Right cardiac atrium (tissue), 5 donors: Measurements from ENCODE around the gene RGS6. TPM values are rescaled to one million over a fixed set of nuclear protein-coding genes. Genes with fewer than 3 reads are reported as not detected.

Source experiments
- ATAC-seq, 2 donors: fragments of 200-7000 bp; cut with Tn5 transposase; one replicate each; pipeline versions ENCODE4 v1.8.0 to v1.9.1; 2020; ENCODE audit warnings: moderate library complexity in 2 of 2, mild to moderate bottlenecking in 1 of 2
- DNase-seq, 3 donors: peaks; one replicate each; pipeline ENCODE4 v3.0.0-alpha.2; 2020
- H3K27ac ChIP-seq: one replicate; pipeline ENCODE4 v1.5.1; 2013; ENCODE audit warnings: mild to moderate bottlenecking, low read length, control low read depth, moderate library complexity
- H3K27me3 ChIP-seq: one replicate; pipeline ENCODE4 v1.6.1; 2013; ENCODE audit not compliant: control insufficient read depth, insufficient read depth
- H3K4me1 ChIP-seq: one replicate; pipeline ENCODE4 v1.6.1; 2013; ENCODE audit warnings: low read length; ENCODE audit not compliant: control insufficient read depth, insufficient read depth
- H3K4me3 ChIP-seq: one replicate; pipeline ENCODE4 v1.5.1; 2013; ENCODE audit warnings: low read length, control low read depth
- H3K9me3 ChIP-seq: one replicate; pipeline ENCODE4 v1.6.1; 2013; ENCODE audit warnings: low read length; ENCODE audit not compliant: control insufficient read depth
- WGBS: extraction: QIAGEN DNeasy Blood & Tissue Kit; methylation state at CpG from one replicate; pipeline ENCODE4 v1.1.7; 2013; 5-methylcytosine and 5-hydroxymethylcytosine counted together
- intact Hi-C, 4 donors: fragments of 100-400 bp; cut with DNase I; formaldehyde crosslinking; loops; one replicate each; pipeline versions ENCODE4 v1.11.0 to v1.14.0; 2022 to 2023
- polyA plus RNA-seq: library from polyadenylated mRNA; stranded (reverse); fragments of 200-250 nt; gene quantifications from one replicate; pipeline ENCODE4 v1.2.3, GENCODE V29; 2013
- total RNA-seq, 4 donors: library from RNA; stranded (reverse); fragmentation: NEBNext Ultra II Directional; extraction: Animal tissue kit (Norgen Biotek cat#: 25700); gene quantifications; one replicate each; pipeline ENCODE4 v1.2.1, GENCODE V29; 2021
- donor health status: healthy with polysubstance abuse.
- donor health status: DM: no; HTN: yes; CAD: no.
- donor health status: DM: no; HTN: no; CAD: no.
- donor health status: DM: no; HTN: yes; CAD: no; lungs with severe emphysema.
- donor health status: DM: yes; HTN: yes; CAD: no.

RGS6 gene
- total and polyA plus RNA-seq, 5 donors, result 12.7 to 51.4 (median 24.5) TPM

- DNase-seq (peak in 1 of 3 donors; percentile 34), ATAC-seq (no peak)
- Histone ChIP-seq H3K4me1 (no peaks in the 10 kb centered on the region), H3K27ac (no peak overlapping the region), H3K4me3 (no peak overlapping the region), H3K27me3 (no peaks in the 10 kb centered on the region), H3K9me3 (no peaks in the 10 kb centered on the region)
- 70% methylated on average over 3 of the region's 3 CpGs for WGBS
- intact Hi-C loops, result no loop called here
Measured at GRCh38 chr14:72479461-72479931, 547.3 kb downstream of the RGS6 start.

- Histone ChIP-seq H3K27ac (no peak overlapping the region), H3K9me3 (no peaks in the 10 kb centered on the region), H3K27me3 (no peaks in the 10 kb centered on the region), H3K4me1 (no peaks in the 10 kb centered on the region), H3K4me3 (no peak overlapping the region)
- ATAC-seq (no peak), DNase-seq (peak in 1 of 3 donors; percentile 28)
- intact Hi-C loops, result no loop called here
- WGBS, result 29% methylated on average over 13 of the region's 13 CpGs
Measured at GRCh38 chr14:72480464-72481243, 548.4 kb downstream of the RGS6 start.

GRCh38 chr14:72483311-72483710 is 551.1 kb downstream of the RGS6 start:
- WGBS, result 82% methylated on average over 3 of the region's 3 CpGs
- no peak for ATAC-seq

GRCh38 chr14:72485695-72486094 is 553.5 kb downstream of the RGS6 start:
- no peaks in the 10 kb centered on the region for H3K4me1 ChIP-seq
- no peak overlapping the region for H3K27ac ChIP-seq
- DNase-seq (no peak), ATAC-seq (no peak)
- no peak overlapping the region for H3K4me3 ChIP-seq
- no peaks in the 10 kb centered on the region for H3K27me3 ChIP-seq
- WGBS, result 61% methylated on average over 1 of the region's 1 CpG
- intact Hi-C loops, result no loop called here
- H3K9me3 ChIP-seq, result no peaks in the 10 kb centered on the region

More at GRCh38 chr14:72483311-72483710, 551.1 kb downstream of the RGS6 start:
- H3K4me3 ChIP-seq, result no peak overlapping the region
- H3K4me1 ChIP-seq, result no peaks in the 10 kb centered on the region
- no peaks in the 10 kb centered on the region for H3K27me3 ChIP-seq
- DNase-seq, result no peak
- intact Hi-C loops, result no loop called here
- H3K9me3 ChIP-seq, result no peaks in the 10 kb centered on the region
- no peak overlapping the region for H3K27ac ChIP-seq

GRCh38 chr14:72488514-72488913 is 556.3 kb downstream of the RGS6 start:
- WGBS, result 88% methylated on average over 2 of the region's 2 CpGs
- ATAC-seq (no peak), DNase-seq (no peak)
- no peaks in the 10 kb centered on the region for H3K9me3 ChIP-seq
- H3K4me1 ChIP-seq, result no peaks in the 10 kb centered on the region
- H3K27ac ChIP-seq, result no peak overlapping the region
- no peak overlapping the region for H3K4me3 ChIP-seq
- no peaks in the 10 kb centered on the region for H3K27me3 ChIP-seq
- intact Hi-C loops, result no loop called here

- no peak for ATAC-seq
- no peaks in the 10 kb centered on the region for H3K4me1 ChIP-seq
- H3K27ac ChIP-seq, result no peak overlapping the region
- no peak for DNase-seq
- H3K4me3 ChIP-seq, result no peak overlapping the region
- 97% methylated on average over 5 of the region's 5 CpGs for whole genome bisulfite sequencing
- no peaks in the 10 kb centered on the region for H3K27me3 ChIP-seq
- intact Hi-C loops, result no loop called here
- H3K9me3 ChIP-seq, result no peaks in the 10 kb centered on the region
Measured at GRCh38 chr14:72492196-72492595, 560.0 kb downstream of the RGS6 start.

- Histone ChIP-seq H3K4me3 (no peak overlapping the region), H3K27ac (no peak overlapping the region), H3K27me3 (no peaks in the 10 kb centered on the region), H3K4me1 (peaks cover 3% of the 10 kb centered on the region), H3K9me3 (no peaks in the 10 kb centered on the region)
- DNase-seq (peak in 1 of 3 donors; percentile 57), ATAC-seq (peak; percentile 67 to 70)
- intact Hi-C loops, result no loop called here
- WGBS, result 30% methylated on average over 1 of the region's 1 CpG
Measured at GRCh38 chr14:72495668-72496067, 563.4 kb downstream of the RGS6 start.

- no peak overlapping the region for H3K4me3 ChIP-seq
- intact Hi-C loops, result no loop called here
- DNase-seq, result no peak
- H3K9me3 ChIP-seq, result no peaks in the 10 kb centered on the region
- no peaks in the 10 kb centered on the region for H3K27me3 ChIP-seq
- no peak for ATAC-seq
- H3K27ac ChIP-seq, result no peak overlapping the region
- H3K4me1 ChIP-seq, result peaks cover 3% of the 10 kb centered on the region
- WGBS, result 96% methylated on average over 7 of the region's 7 CpGs
Measured at GRCh38 chr14:72498646-72499045, 566.4 kb downstream of the RGS6 start.

GRCh38 chr14:72499746-72500145 is 567.5 kb downstream of the RGS6 start:
- H3K27ac ChIP-seq, result no peak overlapping the region
- intact Hi-C loops, result no loop called here
- no peaks in the 10 kb centered on the region for H3K9me3 ChIP-seq
- DNase-seq (no peak), ATAC-seq (no peak)
- WGBS, result 70% methylated on average over 5 of the region's 5 CpGs
- H3K4me3 ChIP-seq, result no peak overlapping the region
- peaks cover 3% of the 10 kb centered on the region for H3K4me1 ChIP-seq
- H3K27me3 ChIP-seq, result no peaks in the 10 kb centered on the region

- peak; percentile 30 to 40 for ATAC-seq
- DNase-seq, result no peak
- intact Hi-C loops, result no loop called here
- WGBS, result 43% methylated on average over 4 of the region's 4 CpGs
- H3K4me1 ChIP-seq, result peaks cover 3% of the 10 kb centered on the region
- H3K4me3 ChIP-seq, result no peak overlapping the region
- H3K9me3 ChIP-seq, result no peaks in the 10 kb centered on the region
- no peaks in the 10 kb centered on the region for H3K27me3 ChIP-seq
- no peak overlapping the region for H3K27ac ChIP-seq
Measured at GRCh38 chr14:72500234-72500838, 568.1 kb downstream of the RGS6 start.

- ATAC-seq (no peak), DNase-seq (no peak)
- 95% methylated on average over 5 of the region's 5 CpGs for WGBS
Measured at GRCh38 chr14:72501439-72501838, 569.2 kb downstream of the RGS6 start.

More at GRCh38 chr14:72501439-72501838, 569.2 kb downstream of the RGS6 start:
- Histone ChIP-seq H3K4me1 (peaks cover 3% of the 10 kb centered on the region), H3K4me3 (no peak overlapping the region), H3K27ac (no peak overlapping the region), H3K27me3 (no peaks in the 10 kb centered on the region), H3K9me3 (no peaks in the 10 kb centered on the region)
- intact Hi-C loops, result no loop called here
